ES-I3 (cell line): Measurements from ENCODE around the gene BOLA2B.
"Not testable (repeated sequence)": the region's sequence is repeated elsewhere in the genome, so short reads cannot be mapped to it uniquely, and the experiment has no call there.

ENCODE experiments used
- H3K36me3 ChIP-seq: 2 replicates; pipeline ENCODE4 v1.6.1; 2013; ENCODE audit warnings: mild to moderate bottlenecking, low read length, control low read depth, moderate library complexity; ENCODE audit not compliant: insufficient read depth
- H3K4me1 ChIP-seq: 2 replicates; pipeline ENCODE4 v1.6.1; 2013; ENCODE audit warnings: mild to moderate bottlenecking, control low read depth, low read length; ENCODE audit not compliant: insufficient read depth
- H3K9ac ChIP-seq: 2 replicates; pipeline ENCODE4 v1.6.1; 2013; ENCODE audit warnings: low read depth, mild to moderate bottlenecking, low read length, moderate library complexity
- H3K9me3 ChIP-seq: 2 replicates; pipeline ENCODE4 v1.6.1; 2013; ENCODE audit warnings: mild to moderate bottlenecking, low read length, moderate library complexity; ENCODE audit not compliant: control insufficient read depth, insufficient read depth

BOLA2B gene

DNA sequence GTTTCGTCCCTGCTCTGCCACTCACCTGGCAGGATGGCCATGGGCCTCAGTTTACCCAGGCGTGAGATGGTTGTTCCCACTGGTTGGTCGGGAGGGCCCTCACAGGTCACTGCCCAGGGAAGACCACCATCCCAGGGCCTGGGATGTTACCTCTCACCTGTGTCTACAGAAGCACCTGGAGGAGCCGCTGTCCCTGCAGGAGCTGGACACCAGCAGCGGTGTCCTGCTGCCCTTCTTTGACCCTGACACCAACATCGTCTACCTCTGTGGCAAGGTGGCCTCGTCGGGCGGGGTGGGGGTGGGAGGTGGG lies 6.0 kb downstream of the BOLA2B start:
- peaks cover 10% of the 10 kb centered on the region; the same call in 1 of the 2 replicates for H3K4me1 ChIP-seq
- no peak overlapping the region for H3K9ac ChIP-seq
- no peaks in the 10 kb centered on the region for H3K9me3 ChIP-seq
- H3K36me3 ChIP-seq: no peaks in the 10 kb centered on the region

DNA sequence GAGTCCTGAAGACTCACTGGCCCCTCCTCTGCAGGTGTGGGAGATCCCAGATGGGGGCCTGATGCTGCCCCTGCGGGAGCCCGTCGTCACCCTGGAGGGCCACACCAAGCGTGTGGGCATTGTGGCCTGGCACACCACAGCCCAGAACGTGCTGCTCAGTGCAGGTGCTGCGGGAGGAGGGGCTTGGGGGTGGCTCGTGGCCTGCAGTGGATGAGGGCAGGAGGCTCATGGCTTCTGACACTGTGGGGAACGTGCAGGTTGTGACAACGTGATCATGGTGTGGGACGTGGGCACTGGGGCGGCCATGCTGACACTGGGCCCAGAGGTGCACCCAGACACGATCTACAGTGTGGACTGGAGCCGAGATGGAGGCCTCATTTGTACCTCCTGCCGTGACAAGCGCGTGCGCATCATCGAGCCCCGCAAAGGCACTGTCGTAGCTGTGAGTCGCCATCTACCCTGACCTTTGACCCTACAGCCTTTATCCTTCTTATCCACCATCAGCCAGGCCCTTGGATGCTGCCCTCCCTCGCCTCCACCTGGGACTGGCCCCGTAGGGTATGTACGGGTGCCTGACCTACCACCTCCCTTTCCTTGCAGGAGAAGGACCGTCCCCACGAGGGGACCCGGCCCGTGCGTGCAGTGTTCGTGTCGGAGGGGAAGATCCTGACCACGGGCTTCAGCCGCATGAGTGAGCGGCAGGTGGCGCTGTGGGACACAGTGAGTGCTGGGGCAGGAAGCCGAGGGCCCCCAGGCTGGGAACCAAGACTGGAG lies 6.5 kb downstream of the BOLA2B start:
- H3K9me3 ChIP-seq: no peaks in the 10 kb centered on the region
- no peak overlapping the region for H3K9ac ChIP-seq
- H3K4me1 ChIP-seq: peaks cover 10% of the 10 kb centered on the region; the same call in 1 of the 2 replicates
- no peaks in the 10 kb centered on the region for H3K36me3 ChIP-seq

- Histone ChIP-seq H3K9me3 (no peaks in the 10 kb centered on the region), H3K36me3 (no peaks in the 10 kb centered on the region), H3K9ac (no peak overlapping the region), H3K4me1 (peaks cover 10% of the 10 kb centered on the region; the same call in 1 of the 2 replicates)
These were observed 7.1 kb downstream of the BOLA2B start for GRCh38 chr16:30186444-30186781.

GRCh38 chr16:30185683-30186421 lies 7.6 kb downstream of the BOLA2B start:
- Histone ChIP-seq H3K36me3 (no peaks in the 10 kb centered on the region), H3K9ac (no peak overlapping the region), H3K9me3 (no peaks in the 10 kb centered on the region), H3K4me1 (peaks cover 10% of the 10 kb centered on the region; the same call in 1 of the 2 replicates)

- no peak overlapping the region for H3K9ac ChIP-seq
- no peaks in the 10 kb centered on the region for H3K36me3 ChIP-seq
- peaks cover 10% of the 10 kb centered on the region; the same call in 1 of the 2 replicates for H3K4me1 ChIP-seq
- H3K9me3 ChIP-seq: no peaks in the 10 kb centered on the region
These were observed 8.4 kb downstream of the BOLA2B start for GRCh38 chr16:30184891-30185682.

GRCh38 chr16:30184096-30184890 lies 9.2 kb downstream of the BOLA2B start:
- H3K9ac ChIP-seq: peak overlapping the region; percentile 60; the same call in 1 of the 2 replicates
- no peaks in the 10 kb centered on the region for H3K9me3 ChIP-seq
- no peaks in the 10 kb centered on the region for H3K36me3 ChIP-seq
- H3K4me1 ChIP-seq: peaks cover 10% of the 10 kb centered on the region; the same call in 1 of the 2 replicates

DNA sequence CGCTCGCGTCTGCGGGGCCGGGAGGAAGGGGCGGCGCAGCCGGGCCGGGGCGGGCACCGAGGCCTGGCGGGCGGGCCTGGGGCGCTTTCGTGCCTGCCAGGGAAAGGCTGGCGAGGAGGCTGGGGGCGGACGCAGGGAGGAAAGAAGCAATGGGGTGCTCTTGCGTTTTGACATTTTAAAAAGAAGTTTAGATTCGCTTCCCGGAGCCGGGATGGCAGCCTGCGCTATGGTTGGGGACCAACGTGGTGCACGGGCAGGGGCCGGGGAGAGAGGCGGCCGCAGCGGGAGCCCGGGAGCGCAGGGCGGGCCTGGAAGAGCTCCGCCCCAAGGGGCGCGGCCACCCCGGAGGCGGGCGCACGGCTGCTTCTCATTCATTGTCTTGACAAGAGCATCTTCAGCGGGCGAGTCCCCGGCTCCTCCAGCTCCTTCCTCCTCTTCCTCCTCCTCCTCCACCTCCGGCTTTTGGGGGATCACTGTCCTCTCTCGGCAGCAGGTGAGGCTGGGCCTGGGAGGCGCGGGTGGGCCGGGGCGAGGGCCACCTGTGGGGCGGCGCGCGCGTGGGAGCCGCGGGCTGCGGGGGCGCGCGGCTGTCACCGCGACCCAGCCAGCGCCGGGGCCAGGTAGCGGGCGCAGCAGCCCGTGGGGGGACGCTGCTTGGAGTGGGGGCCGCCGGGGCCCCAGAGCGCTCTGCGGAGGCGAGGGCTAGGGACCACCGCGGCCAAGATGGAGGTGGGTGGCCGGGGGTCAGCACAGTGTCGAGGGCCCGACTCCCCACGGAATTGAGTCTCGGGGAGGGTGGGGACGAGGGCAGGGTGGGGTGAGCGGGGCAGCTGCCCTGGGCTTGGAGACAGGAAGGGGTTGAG lies 10.0 kb downstream of the BOLA2B start, which contains the start of gene CORO1A:
Gene CORO1A, plus strand, starts transcription at position 370 of the 863 bp plus-strand sequence. CDS start 1,608 bp downstream, outside the sequence.
- Histone ChIP-seq H3K9ac (peak within 1 kb of the TSS; percentile 60), H3K36me3 (no peaks in the 10 kb centered on the region), H3K9me3 (no peaks in the 10 kb centered on the region), H3K4me1 (peaks cover 10% of the 10 kb centered on the region; the same call in 1 of the 2 replicates)

GRCh38 chr16:30180741-30181140 lies 12.7 kb downstream of the BOLA2B start:
- peaks cover 10% of the 10 kb centered on the region; the same call in 1 of the 2 replicates for H3K4me1 ChIP-seq
- H3K9ac ChIP-seq: no peak overlapping the region
- no peaks in the 10 kb centered on the region for H3K9me3 ChIP-seq
- H3K36me3 ChIP-seq: no peaks in the 10 kb centered on the region

DNA sequence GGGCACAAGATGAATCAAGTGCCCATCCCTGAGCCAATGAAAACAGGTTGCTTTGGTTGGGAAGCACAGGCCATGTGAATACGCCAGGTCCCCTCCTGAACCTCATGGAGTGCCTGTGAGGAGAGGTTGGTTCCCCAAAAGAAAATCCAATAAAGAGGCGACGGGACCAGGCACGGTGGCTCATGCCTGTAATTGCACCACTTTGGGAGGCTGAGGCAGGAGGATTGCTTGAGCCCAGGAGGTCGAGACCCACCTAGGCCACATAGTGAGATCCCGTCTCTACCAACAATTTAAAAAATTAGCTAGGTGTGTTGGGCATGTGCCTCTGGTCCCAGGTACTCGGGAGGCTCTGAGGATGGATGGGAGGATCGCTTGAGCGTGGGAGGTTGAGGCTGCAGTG lies 13.5 kb downstream of the BOLA2B start:
- no peak overlapping the region for H3K9ac ChIP-seq
- no peaks in the 10 kb centered on the region for H3K36me3 ChIP-seq
- peaks cover 7% of the 10 kb centered on the region; the same call in 1 of the 2 replicates for H3K4me1 ChIP-seq
- H3K9me3 ChIP-seq: no peaks in the 10 kb centered on the region

- peaks cover 3% of the 10 kb centered on the region; the same call in 1 of the 2 replicates for H3K4me1 ChIP-seq
- H3K36me3 ChIP-seq: no peaks in the 10 kb centered on the region
- no peaks in the 10 kb centered on the region for H3K9me3 ChIP-seq
- no peak overlapping the region for H3K9ac ChIP-seq
These were observed 14.3 kb downstream of the BOLA2B start for GRCh38 chr16:30179195-30179594.

DNA sequence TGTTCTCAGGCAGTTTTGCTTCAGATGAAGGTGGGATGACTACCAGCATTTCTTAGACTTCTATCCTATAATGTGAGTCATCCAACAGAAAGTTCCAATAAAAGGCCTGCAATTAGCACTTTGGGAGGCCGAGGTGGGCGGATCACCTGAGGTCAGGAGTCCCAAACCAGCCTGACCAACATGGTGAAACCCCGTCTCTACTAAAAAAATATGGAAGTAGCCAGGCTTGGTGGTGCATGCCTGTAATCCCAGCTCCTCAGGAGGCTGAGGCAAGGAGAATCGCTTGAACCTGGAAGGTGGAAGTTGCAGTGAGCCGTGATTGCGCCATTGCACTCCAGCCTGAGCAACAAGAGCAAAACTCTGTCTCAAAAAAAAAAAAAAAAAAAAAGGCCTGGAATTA lies 16.6 kb downstream of the BOLA2B start:
- H3K9me3 ChIP-seq, H3K9ac ChIP-seq, H3K4me1 ChIP-seq, H3K36me3 ChIP-seq: not testable (repeated sequence)

GRCh38 chr16:30173054-30173453 lies 20.4 kb downstream of the BOLA2B start:
- H3K9me3 ChIP-seq: no peaks in the 10 kb centered on the region
- H3K4me1 ChIP-seq: no peaks in the 10 kb centered on the region
- no peaks in the 10 kb centered on the region for H3K36me3 ChIP-seq
- no peak overlapping the region for H3K9ac ChIP-seq

DNA sequence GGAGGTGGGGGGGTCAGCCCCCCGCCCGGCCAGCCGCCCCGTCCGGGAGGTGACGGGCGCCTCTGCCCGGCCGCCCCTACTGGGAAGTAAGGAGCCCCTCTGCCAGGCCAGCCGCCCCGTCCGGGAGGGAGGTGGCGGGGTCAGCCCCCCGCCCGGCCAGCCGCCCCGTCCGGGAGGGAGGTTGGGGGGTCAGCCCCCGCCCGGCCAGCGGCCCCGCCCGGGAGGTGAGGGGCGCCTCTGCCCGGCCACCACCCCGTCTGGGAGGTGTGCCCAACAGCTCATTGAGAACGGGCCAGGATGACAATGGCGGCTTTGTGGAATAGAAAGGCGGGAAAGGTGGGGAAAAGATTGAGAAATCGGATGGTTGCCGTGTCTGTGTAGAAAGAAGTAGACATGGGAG lies 23.3 kb downstream of the BOLA2B start:
- not testable (repeated sequence) for H3K36me3 ChIP-seq, H3K9me3 ChIP-seq, H3K4me1 ChIP-seq, H3K9ac ChIP-seq
